GM18511 (cell line): ENCODE results near the gene VSX2.

ENCODE experiments used
- ATAC-seq: cut with Tn5 transposase; IDR thresholded peaks from one replicate; pipeline ENCODE4 v1.9.1; 2021; ENCODE audit warnings: mild to moderate bottlenecking, moderate library complexity; ENCODE audit not compliant: unreplicated experiment

The VSX2 gene

GRCh38 chr14:74238974-74239847 lies at the start of gene VSX2:
Gene VSX2, plus strand, starts transcription at chr14:74239449. Its CDS starts 113 bp downstream, at chr14:74239562.
- ATAC-seq = no peak

GRCh38 chr14:74190927-74191575 lies 48.2 kb upstream of the VSX2 start:
- ATAC-seq = no peak

- ATAC-seq = no peak
These were observed 44.6 kb upstream of the VSX2 start for GRCh38 chr14:74194506-74195274.

GRCh38 chr14:74195623-74196022 lies 43.6 kb upstream of the VSX2 start:
- no peak for ATAC-seq

GRCh38 chr14:74198441-74199234 lies 40.6 kb upstream of the VSX2 start:
- ATAC-seq = no peak

- no peak for ATAC-seq
These were observed 37.1 kb upstream of the VSX2 start for GRCh38 chr14:74202113-74202512.

GRCh38 chr14:74203639-74204038 lies 35.6 kb upstream of the VSX2 start:
- no peak for ATAC-seq

GRCh38 chr14:74204491-74204890 lies 34.8 kb upstream of the VSX2 start:
- no peak for ATAC-seq

- ATAC-seq = no peak
These were observed 33.4 kb upstream of the VSX2 start for GRCh38 chr14:74205882-74206281.

GRCh38 chr14:74207943-74208342 lies 31.3 kb upstream of the VSX2 start:
- ATAC-seq = no peak

- ATAC-seq = no peak
These were observed 30.6 kb upstream of the VSX2 start for GRCh38 chr14:74208642-74209041.

- ATAC-seq = no peak
These were observed 27.2 kb upstream of the VSX2 start for GRCh38 chr14:74211945-74212580.

GRCh38 chr14:74213907-74214803 lies 25.1 kb upstream of the VSX2 start:
- ATAC-seq = no peak

GRCh38 chr14:74216671-74217070 lies 22.6 kb upstream of the VSX2 start:
- ATAC-seq = no peak

GRCh38 chr14:74217672-74218448 lies 21.4 kb upstream of the VSX2 start:
- ATAC-seq = peak; percentile 49

- no peak for ATAC-seq
These were observed 20.8 kb upstream of the VSX2 start for GRCh38 chr14:74218462-74218861.

GRCh38 chr14:74219277-74220205 lies 19.7 kb upstream of the VSX2 start:
- no peak for ATAC-seq
